ENCODE measurements around the gene GRK2. TPM values are rescaled to one million over a fixed set of nuclear protein-coding genes. Genes with fewer than 3 reads are reported as not detected.

The GRK2 gene
- total and polyA plus RNA-seq, 2 of the 8 experiments (the other 6 are each of a cell fraction or from before 2014, with no cell fraction given) = 47.3 to 49.7 TPM

DNA sequence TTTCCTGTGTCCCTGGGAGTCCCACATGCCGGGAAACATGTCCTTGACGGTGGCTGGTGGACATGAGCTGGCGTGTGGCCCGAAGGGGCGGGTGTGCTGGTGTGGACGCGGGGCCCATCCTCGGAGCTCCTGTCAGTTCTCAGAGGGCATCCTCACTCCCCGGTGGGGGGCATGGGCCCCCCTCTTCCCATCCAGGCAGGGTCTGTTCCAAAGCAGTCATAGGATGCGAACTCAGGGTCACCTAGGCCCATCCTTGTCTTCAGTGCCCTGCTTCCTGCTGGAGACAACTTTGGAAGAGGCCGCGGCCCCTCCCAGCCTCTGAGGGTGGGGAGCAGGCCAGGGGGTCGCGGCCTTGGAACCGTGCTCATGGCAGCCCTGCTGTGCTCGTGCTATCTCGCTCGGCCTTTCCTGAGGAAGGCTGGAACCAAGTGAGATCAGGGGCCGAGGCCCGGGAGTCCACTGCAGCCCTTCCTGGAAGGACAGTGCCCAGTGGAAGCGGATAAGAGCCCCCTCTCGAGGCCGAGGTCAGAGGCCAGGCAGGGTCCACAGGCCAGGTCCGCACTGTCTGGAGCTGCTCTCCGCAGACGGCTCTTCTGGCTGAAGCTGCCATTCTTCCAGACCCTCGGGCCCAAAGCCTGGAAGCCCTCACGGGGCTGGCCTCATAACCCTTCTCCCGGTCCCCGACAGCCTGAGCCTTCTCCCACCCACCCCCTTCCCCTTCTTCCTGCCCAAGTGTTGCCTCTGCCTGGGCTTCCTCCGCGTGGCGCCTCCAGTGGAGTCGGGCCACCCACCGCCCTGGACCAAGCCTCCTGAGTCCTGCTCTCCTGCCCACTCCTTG lies 8.7 kb downstream of the GRK2 start (continued):
- TF ChIP-seq EP300 (IDR thresholded peaks at IDR 0.05; ENCODE audit: borderline replicate concordance in 1 of 2, low read depth in 2 of 2, low read length in 2 of 2) (no peak), HDAC2 (IDR thresholded peaks at IDR 0.05; ENCODE audit: borderline replicate concordance in 1 of 2, low read depth in 2 of 2, low read length in 2 of 2) (no peak), SIN3A (conservative IDR thresholded peaks at IDR 0.05 in 1 of 2, IDR thresholded peaks at IDR 0.05 in 1 of 2; ENCODE audit: low read depth in 1 of 2, low read length in 2 of 2) (no peak)
- TF ChIP-seq, protein P1, sequence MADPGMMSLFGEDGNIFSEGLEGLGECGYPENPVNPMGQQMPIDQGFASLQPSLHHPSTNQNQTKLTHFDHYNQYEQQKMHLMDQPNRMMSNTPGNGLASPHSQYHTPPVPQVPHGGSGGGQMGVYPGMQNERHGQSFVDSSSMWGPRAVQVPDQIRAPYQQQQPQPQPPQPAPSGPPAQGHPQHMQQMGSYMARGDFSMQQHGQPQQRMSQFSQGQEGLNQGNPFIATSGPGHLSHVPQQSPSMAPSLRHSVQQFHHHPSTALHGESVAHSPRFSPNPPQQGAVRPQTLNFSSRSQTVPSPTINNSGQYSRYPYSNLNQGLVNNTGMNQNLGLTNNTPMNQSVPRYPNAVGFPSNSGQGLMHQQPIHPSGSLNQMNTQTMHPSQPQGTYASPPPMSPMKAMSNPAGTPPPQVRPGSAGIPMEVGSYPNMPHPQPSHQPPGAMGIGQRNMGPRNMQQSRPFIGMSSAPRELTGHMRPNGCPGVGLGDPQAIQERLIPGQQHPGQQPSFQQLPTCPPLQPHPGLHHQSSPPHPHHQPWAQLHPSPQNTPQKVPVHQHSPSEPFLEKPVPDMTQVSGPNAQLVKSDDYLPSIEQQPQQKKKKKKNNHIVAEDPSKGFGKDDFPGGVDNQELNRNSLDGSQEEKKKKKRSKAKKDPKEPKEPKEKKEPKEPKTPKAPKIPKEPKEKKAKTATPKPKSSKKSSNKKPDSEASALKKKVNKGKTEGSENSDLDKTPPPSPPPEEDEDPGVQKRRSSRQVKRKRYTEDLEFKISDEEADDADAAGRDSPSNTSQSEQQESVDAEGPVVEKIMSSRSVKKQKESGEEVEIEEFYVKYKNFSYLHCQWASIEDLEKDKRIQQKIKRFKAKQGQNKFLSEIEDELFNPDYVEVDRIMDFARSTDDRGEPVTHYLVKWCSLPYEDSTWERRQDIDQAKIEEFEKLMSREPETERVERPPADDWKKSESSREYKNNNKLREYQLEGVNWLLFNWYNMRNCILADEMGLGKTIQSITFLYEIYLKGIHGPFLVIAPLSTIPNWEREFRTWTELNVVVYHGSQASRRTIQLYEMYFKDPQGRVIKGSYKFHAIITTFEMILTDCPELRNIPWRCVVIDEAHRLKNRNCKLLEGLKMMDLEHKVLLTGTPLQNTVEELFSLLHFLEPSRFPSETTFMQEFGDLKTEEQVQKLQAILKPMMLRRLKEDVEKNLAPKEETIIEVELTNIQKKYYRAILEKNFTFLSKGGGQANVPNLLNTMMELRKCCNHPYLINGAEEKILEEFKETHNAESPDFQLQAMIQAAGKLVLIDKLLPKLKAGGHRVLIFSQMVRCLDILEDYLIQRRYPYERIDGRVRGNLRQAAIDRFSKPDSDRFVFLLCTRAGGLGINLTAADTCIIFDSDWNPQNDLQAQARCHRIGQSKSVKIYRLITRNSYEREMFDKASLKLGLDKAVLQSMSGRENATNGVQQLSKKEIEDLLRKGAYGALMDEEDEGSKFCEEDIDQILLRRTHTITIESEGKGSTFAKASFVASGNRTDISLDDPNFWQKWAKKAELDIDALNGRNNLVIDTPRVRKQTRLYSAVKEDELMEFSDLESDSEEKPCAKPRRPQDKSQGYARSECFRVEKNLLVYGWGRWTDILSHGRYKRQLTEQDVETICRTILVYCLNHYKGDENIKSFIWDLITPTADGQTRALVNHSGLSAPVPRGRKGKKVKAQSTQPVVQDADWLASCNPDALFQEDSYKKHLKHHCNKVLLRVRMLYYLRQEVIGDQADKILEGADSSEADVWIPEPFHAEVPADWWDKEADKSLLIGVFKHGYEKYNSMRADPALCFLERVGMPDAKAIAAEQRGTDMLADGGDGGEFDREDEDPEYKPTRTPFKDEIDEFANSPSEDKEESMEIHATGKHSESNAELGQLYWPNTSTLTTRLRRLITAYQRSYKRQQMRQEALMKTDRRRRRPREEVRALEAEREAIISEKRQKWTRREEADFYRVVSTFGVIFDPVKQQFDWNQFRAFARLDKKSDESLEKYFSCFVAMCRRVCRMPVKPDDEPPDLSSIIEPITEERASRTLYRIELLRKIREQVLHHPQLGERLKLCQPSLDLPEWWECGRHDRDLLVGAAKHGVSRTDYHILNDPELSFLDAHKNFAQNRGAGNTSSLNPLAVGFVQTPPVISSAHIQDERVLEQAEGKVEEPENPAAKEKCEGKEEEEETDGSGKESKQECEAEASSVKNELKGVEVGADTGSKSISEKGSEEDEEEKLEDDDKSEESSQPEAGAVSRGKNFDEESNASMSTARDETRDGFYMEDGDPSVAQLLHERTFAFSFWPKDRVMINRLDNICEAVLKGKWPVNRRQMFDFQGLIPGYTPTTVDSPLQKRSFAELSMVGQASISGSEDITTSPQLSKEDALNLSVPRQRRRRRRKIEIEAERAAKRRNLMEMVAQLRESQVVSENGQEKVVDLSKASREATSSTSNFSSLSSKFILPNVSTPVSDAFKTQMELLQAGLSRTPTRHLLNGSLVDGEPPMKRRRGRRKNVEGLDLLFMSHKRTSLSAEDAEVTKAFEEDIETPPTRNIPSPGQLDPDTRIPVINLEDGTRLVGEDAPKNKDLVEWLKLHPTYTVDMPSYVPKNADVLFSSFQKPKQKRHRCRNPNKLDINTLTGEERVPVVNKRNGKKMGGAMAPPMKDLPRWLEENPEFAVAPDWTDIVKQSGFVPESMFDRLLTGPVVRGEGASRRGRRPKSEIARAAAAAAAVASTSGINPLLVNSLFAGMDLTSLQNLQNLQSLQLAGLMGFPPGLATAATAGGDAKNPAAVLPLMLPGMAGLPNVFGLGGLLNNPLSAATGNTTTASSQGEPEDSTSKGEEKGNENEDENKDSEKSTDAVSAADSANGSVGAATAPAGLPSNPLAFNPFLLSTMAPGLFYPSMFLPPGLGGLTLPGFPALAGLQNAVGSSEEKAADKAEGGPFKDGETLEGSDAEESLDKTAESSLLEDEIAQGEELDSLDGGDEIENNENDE (IDR thresholded peaks at IDR 0.05; ENCODE audit: insufficient replicate concordance, low read length) = no peak

Measured in H1 (cell line).